ENCODE measurements around the gene OSCP1.
A peak's percentile ranks its signal among the peaks of the same experiment; 100 is the strongest.

Gene OSCP1

GRCh38 chr1:36391271-36391670, 59.0 kb downstream of the OSCP1 start:
- H3K27ac ChIP-seq = peak overlapping the region; percentile 36
- POLR2A ChIA-PET (ENCODE audit: low non-redundant PET) = no interaction called here
- CTCF ChIA-PET = no interaction called here
- no peak for DNase-seq (ENCODE audit: low spot score)
- TF ChIP-seq CTCF (conservative IDR thresholded peaks at IDR 0.05; ENCODE audit: low read depth) = no peak

GRCh38 chr1:36390411-36390810, 59.8 kb downstream of the OSCP1 start:
- ChIA-PET POLR2A (ENCODE audit: low non-redundant PET) (no interaction called here), CTCF (interaction anchor here (0.6 kb wide), 1 partner anchor 90 kb away, joined by 7 read pairs; no protein-coding TSS in a partner anchor)
- no peak for TF ChIP-seq CTCF (conservative IDR thresholded peaks at IDR 0.05; ENCODE audit: low read depth)
- peak overlapping the region; percentile 36; the same call in 1 of the 2 replicates for H3K27ac ChIP-seq
- no peak for DNase-seq (ENCODE audit: low spot score)

GRCh38 chr1:36389999-36390398, 60.3 kb downstream of the OSCP1 start:
- CTCF ChIA-PET = no interaction called here
- H3K27ac ChIP-seq = no peak overlapping the region
- POLR2A ChIA-PET (ENCODE audit: low non-redundant PET) = no interaction called here
- TF ChIP-seq CTCF (conservative IDR thresholded peaks at IDR 0.05; ENCODE audit: low read depth) = no peak
- no peak for DNase-seq (ENCODE audit: low spot score)

GRCh38 chr1:36389261-36389660, 61.0 kb downstream of the OSCP1 start:
- TF ChIP-seq CTCF (conservative IDR thresholded peaks at IDR 0.05; ENCODE audit: low read depth) = no peak
- no peak overlapping the region for H3K27ac ChIP-seq
- DNase-seq (ENCODE audit: low spot score) = no peak
- ChIA-PET CTCF (no interaction called here), POLR2A (ENCODE audit: low non-redundant PET) (no interaction called here)

- no peak for TF ChIP-seq CTCF (conservative IDR thresholded peaks at IDR 0.05; ENCODE audit: low read depth)
- peak overlapping the region; percentile 90 for H3K27ac ChIP-seq
- POLR2A ChIA-PET (ENCODE audit: low non-redundant PET) = interaction anchor here (0.5 to 1.5 kb wide), 3 partner anchors 10 to 254 kb away, joined by 3 to 7 read pairs (median 4); partner anchors contain the start of genes LSM10 and TRAPPC3
- CTCF ChIA-PET = interaction anchor here (0.7 to 1.6 kb wide), 2 partner anchors 10 to 45 kb away, joined by 3 to 4 read pairs; no protein-coding TSS in a partner anchor
- no peak for DNase-seq (ENCODE audit: low spot score)
Measured at GRCh38 chr1:36387141-36387949, 62.9 kb downstream of the OSCP1 start.

GRCh38 chr1:36386265-36387140, 63.7 kb downstream of the OSCP1 start:
- ChIA-PET POLR2A (ENCODE audit: low non-redundant PET) (interaction anchor here (0.5 to 1.5 kb wide), 4 partner anchors 11 to 253 kb away, joined by 3 to 7 read pairs (median 4); partner anchors contain the start of genes LSM10 and TRAPPC3), CTCF (interaction anchor here (0.7 to 1.6 kb wide), 2 partner anchors 11 to 44 kb away, joined by 3 to 4 read pairs; no protein-coding TSS in a partner anchor)
- DNase-seq (ENCODE audit: low spot score) = peak; percentile 98
- TF ChIP-seq CTCF (conservative IDR thresholded peaks at IDR 0.05; ENCODE audit: low read depth) = no peak
- H3K27ac ChIP-seq = peak overlapping the region; percentile 90

Measured in RWPE1 (cell line).